Measurements from ENCODE around the gene PIGO. TPM values are rescaled to one million over a fixed set of nuclear protein-coding genes. Genes with fewer than 3 reads are reported as not detected.

PIGO gene
- total RNA-seq, 4 donors from 2014 or later = 9.1 to 12.5 (median 10.1) TPM

DNA sequence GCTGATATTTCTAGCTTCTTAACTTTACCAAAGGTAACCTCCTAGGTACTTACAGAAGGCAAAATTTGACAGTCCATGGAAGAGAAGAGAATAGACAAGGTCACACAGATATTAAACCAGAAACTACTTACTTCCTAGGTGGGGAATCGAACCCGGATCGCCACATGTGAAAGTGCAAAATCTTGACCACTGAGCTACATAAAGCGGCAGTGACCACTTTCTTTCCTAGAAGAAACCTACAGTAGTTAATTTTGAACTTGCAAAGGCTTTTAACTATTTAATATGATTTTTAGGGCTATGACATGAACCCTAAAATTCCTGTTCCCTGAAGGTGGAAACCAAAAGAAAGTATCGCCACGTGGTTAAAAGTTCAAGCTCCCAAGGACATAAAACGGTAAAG is 39.6 kb upstream of the PIGO start:
- Histone ChIP-seq H3K4me3 (no peak overlapping the region), H3K27me3 (no peaks in the 10 kb centered on the region), H3K27ac (replicated peaks in 1 of 4) (no peak overlapping the region), H3K4me1 (peaks cover 0 to 7% (median 0%) of the 10 kb centered on the region in 4 donors), H3K9me3 (no peaks in the 10 kb centered on the region), H3K36me3 (no peaks in the 10 kb centered on the region)
- TF ChIP-seq POLR2A (IDR thresholded peaks at IDR 0.05; ENCODE audit: low read depth) (no peak), POLR2AphosphoS5 (IDR thresholded peaks at IDR 0.05) (no peak), CTCF (IDR thresholded peaks at IDR 0.05) (no peak), EP300 (IDR thresholded peaks at IDR 0.05) (no peak)
- intact Hi-C loops (cut with DNase I) = no loop called here
- DNase-seq (ENCODE audit: extremely low spot score) = no peak
- WGBS = 91% methylated on average over 7 of the region's 7 CpGs

GRCh38 chr9:35134920-35135319 is 38.5 kb upstream of the PIGO start:
- intact Hi-C loops (cut with DNase I) = no loop called here
- no peaks in the 10 kb centered on the region for H3K36me3 ChIP-seq
- H3K27me3 ChIP-seq = no peaks in the 10 kb centered on the region
- peaks cover 0 to 7% (median 0%) of the 10 kb centered on the region in 4 donors for H3K4me1 ChIP-seq
- no peak overlapping the region for H3K27ac ChIP-seq (replicated peaks in 1 of 4)
- 87% methylated on average over 6 of the region's 6 CpGs for WGBS
- no peak overlapping the region for H3K4me3 ChIP-seq
- TF ChIP-seq EP300 (IDR thresholded peaks at IDR 0.05) (no peak), CTCF (IDR thresholded peaks at IDR 0.05) (no peak), POLR2AphosphoS5 (IDR thresholded peaks at IDR 0.05) (no peak), POLR2A (IDR thresholded peaks at IDR 0.05; ENCODE audit: low read depth) (no peak)
- DNase-seq (ENCODE audit: extremely low spot score) = no peak
- no peaks in the 10 kb centered on the region for H3K9me3 ChIP-seq

DNA sequence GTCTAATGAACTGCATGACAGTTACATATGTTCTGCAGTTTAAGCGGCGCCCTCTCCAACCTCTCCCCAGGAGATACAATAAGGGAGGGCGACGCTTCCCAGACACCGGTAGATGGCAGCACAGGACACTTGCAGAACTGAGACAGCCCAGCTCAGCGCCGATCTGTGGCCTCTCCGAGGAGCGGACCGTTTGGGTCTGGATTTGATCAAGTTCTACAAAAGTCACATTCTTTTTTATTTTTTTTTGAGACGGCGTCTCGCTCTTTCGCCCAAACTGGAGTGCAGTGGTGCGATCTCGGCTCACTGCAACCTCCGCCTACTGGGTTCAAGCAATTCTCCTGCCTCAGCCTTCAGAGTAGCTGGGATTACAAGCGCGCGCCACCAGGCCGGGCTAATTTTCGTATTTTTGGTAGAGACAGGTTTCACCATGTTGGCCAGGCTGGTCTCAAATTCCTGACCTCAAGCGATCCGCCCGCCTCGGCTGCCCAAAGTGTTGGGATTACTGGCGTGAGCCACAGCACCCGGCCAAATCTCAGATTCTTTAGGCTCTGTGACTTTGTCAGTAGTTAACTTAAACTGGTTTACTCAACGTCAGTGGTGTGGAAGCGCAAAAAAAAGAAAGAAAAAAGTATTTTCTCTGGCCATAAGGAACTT is 20.6 kb upstream of the PIGO start:
- TF ChIP-seq POLR2AphosphoS5 (IDR thresholded peaks at IDR 0.05) (peak in 1 of 2 donors; percentile 58), POLR2A (IDR thresholded peaks at IDR 0.05; ENCODE audit: low read depth) (no peak), CTCF (IDR thresholded peaks at IDR 0.05) (peak; percentile 94 to 97 (median 96)), EP300 (IDR thresholded peaks at IDR 0.05) (no peak)
- Histone ChIP-seq H3K9me3 (no peaks in the 10 kb centered on the region), H3K4me3 (peak overlapping the region; percentile 60 to 75 (median 62)), H3K4me1 (peaks cover 44 to 50% (median 49%) of the 10 kb centered on the region in 4 donors), H3K36me3 (no peaks in the 10 kb centered on the region), H3K27me3 (no peaks in the 10 kb centered on the region), H3K27ac (replicated peaks in 1 of 4) (peak overlapping the region; percentile 83 to 93 (median 89))
- intact Hi-C loops (cut with DNase I) = loop anchor here (1.0 to 10.0 kb wide), 5 partner anchors 45 to 435 kb away; partner anchors contain the start of gene UNC13B
- WGBS = 16% methylated on average over 20 of the region's 30 CpGs
- peak; percentile 96 for DNase-seq (ENCODE audit: extremely low spot score)

DNA sequence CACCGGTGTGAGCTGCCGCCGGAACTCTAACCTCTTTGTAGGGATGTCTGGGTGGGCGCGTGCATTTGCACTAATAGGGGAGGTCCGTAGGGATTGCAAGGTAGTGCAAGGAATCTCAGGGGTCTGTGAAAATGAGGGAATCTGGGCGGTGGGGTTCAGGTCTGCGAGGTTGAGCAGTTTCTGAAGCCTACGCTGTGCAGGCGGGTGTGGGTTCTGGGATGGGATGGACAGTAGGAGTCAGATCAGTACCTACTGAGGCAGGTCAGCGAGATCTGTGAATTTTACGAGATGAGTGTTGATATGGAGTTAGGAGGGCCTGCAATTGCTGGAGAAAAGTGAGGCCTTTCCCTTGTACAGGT is 20.1 kb upstream of the PIGO start:
- intact Hi-C loops (cut with DNase I) = loop anchor here (1.0 to 10.0 kb wide), 4 partner anchors 46 to 436 kb away; partner anchors contain the start of gene UNC13B
- 0% methylated on average over 10 of the region's 12 CpGs for WGBS
- Histone ChIP-seq H3K36me3 (no peaks in the 10 kb centered on the region), H3K9me3 (no peaks in the 10 kb centered on the region), H3K4me1 (peaks cover 48 to 55% (median 54%) of the 10 kb centered on the region in 4 donors), H3K4me3 (peak overlapping the region; percentile 60 to 75 (median 62)), H3K27ac (replicated peaks in 1 of 4) (peak overlapping the region; percentile 83 to 93 (median 89)), H3K27me3 (no peaks in the 10 kb centered on the region)
- TF ChIP-seq POLR2A (IDR thresholded peaks at IDR 0.05; ENCODE audit: low read depth) (no peak), CTCF (IDR thresholded peaks at IDR 0.05) (no peak), EP300 (IDR thresholded peaks at IDR 0.05) (no peak), POLR2AphosphoS5 (IDR thresholded peaks at IDR 0.05) (no peak)
- DNase-seq (ENCODE audit: extremely low spot score) = no peak

All from esophagus muscularis mucosa (tissue), 4 donors.